ENCODE data around the gene RAB11FIP3.
"Not testable (repeated sequence)": the region's sequence is repeated elsewhere in the genome, so short reads cannot be mapped to it uniquely, and the experiment has no call there.

RAB11FIP3 gene

DNA sequence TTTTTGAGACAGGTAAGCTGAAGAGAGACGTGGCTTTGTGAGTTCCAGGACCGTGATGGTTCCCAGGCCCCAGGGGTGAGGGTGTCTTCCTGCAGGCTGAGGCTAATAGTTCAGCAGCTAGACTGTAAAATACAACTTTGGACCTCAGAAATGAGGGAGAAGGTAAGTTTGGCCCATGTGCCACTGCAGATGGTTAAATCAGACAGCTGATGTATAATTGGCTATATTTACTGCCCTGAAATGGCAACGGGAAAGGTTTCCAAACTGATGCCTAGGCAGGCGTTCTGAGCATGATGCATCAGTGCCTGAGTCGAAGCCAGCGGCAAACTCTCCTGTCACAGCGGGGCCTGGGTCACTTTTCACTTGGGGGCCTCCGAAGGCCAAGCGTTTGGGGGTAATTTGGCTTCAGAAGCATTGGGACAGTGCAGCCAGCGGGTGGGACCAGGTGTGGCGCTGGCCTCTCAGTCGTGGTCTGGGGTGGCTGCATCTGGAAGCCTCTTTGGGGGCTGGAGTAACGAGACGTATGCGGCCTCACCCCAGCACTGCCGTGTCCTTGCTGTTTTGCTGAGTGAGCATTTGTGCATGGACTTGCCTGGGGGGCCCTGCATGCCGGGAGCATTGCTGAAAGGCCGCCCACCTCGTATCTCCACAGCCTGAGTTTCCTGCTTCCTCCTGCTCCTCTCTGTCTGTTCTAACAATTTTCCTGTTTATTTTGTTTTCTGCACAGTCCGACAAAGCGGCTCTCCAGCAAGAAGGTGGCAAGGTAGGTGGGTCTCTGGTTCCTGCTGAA is 70.8 kb downstream of the RAB11FIP3 start:
- no peak for DNase-seq

DNA sequence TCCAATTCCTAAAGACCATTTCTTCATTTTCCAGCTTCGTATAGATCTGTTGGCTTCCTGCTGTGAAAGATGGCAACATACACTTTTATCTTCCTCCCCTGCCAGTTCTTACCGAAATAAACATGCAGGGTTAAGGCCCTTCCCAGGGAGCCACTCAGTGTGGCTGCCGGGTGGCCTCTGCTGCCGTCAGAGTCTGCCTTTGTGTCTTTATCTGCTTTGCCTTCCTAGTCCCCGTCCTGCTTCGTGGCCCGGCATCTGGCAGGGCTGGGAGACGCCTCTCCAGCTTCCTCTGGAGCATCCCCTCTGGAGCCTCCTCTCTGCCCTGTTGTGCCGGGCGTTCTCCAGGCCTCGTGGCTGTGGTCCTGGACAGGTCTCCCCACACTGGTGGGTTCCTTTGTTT is 71.8 kb downstream of the RAB11FIP3 start:
- DNase-seq = no peak

DNA sequence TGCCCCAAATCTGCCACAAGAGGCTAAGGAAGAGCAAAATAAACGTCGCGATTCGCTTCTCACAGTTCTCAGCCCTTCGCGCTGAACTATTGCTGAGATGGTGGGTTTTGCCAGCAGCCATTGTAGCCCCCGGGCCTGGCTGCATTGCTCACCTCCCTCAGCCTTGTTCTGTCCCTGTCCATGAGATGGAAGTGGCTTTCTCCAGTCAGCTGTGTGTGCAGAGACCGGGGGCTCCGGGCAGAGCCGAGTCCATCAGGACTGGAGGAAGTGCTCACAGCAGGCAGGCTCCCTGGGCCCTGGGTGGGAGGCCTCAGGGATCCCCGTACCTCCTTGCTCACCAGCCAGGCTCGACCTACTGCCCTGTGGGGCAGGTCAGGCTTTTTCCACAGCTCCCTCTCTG is 74.5 kb downstream of the RAB11FIP3 start:
- DNase-seq = no peak

DNA sequence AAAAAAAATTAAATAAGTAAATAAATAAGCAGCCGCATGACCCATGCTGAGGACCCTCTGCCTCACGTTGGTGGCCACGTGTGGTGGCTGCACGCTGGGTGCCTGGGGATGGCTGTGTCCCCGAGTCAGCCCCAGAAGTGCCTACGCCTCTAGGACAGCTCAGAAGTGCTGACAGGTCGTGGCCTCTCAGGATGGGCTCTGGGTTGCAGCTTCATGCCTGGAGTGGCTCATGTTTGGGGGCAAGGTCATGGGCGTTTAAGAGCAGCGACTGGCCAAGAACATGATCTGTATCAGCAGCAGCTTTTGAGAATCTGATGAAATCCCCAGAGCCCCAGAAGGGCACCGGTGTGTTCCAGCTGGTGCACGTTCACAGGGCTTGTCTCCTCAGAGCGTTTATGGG is 75.3 kb downstream of the RAB11FIP3 start:
- no peak for DNase-seq

DNA sequence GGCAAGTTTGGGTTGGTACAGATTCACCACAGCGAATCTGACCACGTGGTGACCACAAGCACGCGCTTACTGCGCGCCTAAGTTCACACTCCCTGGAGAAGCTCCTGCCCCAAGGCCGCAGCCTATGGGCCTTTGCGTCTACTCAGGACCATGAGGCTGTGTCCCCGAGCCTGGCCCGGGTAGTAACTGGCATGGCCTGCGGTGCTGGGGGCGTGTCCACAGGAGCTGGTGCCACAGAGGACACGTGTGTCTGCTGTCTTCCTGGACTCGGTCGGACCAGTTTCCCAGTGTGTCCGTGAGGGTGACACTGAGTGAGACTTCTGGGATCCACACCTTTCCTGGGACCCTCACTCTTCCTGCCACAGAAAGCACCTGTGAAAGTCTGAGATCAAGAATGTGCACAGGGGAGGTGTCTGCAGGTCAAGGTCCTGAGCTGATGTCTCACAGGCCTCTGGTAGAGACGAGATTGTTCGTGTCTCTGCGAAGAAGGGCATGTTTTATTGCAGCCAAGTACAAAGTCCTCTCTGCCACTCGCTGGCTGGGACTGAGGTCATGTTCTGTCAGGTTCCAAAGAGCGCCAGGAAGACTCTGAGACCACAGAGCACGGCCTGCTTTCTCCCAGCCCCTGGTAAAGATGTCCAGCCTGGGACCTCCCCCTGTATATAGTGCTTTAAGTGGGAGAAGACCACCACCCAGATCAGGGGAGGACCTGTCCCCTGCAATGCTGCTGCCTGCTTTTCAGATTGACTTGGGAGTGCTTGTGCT is 76.9 kb downstream of the RAB11FIP3 start:
- no peak for DNase-seq

DNA sequence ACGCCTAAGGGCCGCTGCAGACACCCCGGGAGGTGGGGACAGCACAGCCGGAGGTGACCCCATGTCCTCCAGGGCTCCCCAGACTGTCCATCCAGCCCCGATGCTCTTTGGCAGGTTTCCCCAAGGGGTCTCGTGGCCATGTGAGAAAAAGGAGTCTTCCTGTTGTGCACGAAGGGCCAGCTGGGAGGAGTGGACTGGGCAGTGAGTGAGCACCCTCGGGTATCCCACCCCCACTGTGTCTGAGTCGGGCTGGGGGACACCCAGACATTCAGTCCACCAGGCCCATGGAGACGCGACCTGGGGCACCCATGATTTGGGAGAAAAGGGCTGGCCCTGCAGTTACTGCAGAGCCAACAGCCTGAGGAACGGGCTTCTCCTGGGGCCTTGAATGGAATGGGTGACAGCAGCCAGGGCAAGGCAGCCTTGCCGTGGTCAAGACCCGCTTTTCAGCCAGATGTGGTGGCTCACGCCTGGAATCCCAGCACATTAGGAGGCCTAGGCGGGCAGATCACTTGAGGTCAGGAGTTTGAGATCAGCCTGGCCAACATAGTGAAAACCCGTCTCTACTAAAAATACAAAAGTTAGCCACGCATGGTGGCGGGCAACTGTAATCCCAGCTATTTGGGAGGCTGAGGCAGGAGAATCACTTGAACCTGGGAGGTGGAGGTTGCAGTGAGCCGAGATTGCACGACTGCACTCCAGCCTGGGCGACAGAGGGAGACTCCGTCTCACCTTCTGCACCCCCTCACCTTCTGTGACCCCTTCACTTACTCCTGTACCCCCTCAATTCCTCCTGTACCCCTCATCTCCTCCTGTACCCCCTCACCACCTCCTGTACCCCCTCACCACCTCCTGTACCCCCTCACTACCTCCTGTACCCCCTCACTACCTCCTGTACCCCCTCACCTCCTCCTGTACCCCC is 78.0 kb downstream of the RAB11FIP3 start:
- no peak for DNase-seq

DNA sequence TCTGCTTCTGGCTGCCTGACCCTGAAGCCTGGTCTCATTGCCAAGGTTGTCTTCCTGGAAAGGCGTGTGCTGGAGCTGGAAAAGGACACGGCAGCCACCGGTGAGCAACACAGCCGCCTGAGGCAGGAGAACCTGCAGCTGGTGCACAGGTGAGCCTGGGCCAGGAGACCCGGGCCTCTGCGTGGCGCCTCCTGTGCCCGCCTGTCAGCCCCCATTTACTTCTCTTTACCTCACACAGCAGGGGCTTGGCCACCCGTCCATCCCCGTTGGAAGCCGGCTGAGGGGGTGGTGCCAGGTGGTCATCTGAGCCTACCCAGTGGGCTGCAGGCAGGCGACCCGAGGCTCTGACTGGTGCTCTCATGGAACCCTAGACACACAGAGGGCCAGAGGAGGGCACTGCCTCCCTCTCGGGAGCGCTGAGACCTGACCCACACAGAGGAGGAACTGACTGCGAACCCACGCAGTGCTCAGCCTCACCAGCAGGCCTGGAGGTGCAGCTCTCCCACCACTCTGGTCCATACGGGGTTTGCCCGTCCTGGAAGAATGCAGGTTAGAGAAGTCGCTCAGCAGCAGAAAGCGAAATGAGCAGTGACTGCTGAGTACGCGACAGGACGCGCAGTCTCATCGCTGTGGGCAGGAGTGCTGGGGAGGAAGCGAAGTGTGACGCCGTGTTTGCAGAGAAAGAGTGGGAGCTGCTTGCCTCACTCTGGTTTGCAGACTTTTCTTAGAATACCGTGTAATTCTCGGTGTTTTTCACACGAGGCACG is 80.2 kb downstream of the RAB11FIP3 start:
- DNase-seq = no peak

DNA sequence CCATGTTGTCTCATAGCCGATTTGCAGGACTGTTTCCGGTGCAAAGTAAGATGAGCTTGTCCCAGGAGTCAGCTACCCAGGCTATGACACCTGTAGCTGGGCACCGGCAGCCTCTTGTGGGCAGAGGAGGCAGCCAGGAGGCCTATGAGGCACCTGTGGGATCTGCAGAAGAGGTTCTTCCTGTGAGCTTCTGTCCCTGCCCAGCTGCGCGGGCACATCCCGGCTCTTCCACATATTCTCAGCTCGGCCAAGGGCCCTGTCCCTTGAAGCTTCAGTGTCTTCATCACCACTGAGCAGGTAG is 80.7 kb downstream of the RAB11FIP3 start:
- no peak for DNase-seq

DNA sequence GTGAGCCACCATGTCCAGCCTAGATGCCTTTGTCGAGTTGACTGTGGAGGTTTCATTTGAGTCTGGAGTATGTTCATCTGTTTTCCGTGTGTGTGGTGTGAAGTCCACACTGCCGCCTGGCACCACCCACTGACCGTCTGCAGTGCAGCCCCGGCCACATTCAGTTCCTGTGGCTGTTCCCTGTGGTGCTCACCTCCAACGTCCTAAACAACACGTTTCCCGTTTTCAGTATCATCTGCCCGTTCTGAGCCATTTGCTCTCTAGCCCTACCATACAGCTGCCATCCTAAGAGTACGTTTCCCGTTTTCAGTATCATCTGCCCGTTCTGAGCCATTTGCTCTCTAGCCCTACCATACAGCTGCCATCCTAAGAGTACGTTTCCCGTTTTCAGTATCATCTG is 82.1 kb downstream of the RAB11FIP3 start:
- not testable (repeated sequence) for DNase-seq

DNA sequence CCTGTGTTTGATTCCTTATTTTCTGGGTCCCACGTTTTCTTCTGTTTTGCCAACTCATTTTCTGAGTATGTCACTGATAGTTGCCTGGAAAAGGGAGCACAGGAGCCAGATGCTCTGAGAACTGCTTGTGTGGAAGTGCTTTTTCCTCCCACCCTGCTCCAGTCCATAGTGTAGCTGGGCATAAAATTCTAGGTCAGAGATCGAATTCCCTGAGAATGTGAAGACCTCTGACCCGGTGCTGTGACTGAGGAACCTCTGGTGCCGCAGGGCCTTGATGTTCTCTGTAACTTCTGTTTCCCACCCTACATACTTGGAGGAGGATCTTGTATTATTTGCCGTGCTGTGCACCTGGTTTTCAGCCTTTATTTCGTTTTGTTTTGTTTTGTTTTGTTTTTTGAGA is 82.5 kb downstream of the RAB11FIP3 start:
- DNase-seq = no peak

DNA sequence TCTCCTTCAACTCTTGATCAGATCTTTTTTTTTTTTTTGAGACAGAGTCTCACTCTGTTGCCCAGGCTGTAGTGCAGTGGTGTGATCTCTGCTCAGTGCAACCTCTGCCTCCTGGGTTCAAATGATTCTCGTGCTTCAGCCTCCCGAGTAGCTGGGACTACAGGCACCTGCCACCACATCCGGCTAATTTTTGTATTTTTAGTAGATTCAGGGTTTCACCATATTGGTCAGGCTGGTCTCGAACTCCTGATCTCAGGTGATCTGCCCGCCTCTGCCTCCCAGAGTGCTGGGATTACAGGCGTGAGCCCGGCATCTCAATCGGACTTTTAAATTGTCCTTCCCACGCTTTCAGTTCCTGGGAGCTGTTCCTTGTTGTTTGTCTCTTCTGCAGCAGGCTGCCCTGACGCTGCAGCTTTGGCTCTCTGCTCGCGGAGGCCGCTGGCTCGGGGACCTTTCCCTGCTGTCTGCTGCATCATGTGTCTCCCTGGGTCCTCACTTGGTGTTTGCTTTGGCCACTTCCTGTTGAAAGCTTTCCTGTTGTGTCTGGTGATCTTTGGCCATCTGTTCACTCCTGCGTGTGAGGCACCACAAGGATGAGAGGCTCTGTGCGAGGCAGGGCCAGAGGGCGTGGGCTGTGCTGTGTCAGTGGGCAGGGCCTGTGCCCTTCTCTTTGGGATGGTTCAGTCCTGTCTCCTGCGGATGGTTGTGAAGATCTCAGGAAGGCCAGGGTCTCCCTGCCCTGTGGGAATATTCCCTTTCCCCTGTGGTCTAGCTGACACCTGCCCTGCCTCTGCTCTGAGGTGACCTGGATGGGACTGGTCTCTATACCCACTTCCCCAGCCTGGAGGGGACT is 83.7 kb downstream of the RAB11FIP3 start:
- no peak for DNase-seq

DNA sequence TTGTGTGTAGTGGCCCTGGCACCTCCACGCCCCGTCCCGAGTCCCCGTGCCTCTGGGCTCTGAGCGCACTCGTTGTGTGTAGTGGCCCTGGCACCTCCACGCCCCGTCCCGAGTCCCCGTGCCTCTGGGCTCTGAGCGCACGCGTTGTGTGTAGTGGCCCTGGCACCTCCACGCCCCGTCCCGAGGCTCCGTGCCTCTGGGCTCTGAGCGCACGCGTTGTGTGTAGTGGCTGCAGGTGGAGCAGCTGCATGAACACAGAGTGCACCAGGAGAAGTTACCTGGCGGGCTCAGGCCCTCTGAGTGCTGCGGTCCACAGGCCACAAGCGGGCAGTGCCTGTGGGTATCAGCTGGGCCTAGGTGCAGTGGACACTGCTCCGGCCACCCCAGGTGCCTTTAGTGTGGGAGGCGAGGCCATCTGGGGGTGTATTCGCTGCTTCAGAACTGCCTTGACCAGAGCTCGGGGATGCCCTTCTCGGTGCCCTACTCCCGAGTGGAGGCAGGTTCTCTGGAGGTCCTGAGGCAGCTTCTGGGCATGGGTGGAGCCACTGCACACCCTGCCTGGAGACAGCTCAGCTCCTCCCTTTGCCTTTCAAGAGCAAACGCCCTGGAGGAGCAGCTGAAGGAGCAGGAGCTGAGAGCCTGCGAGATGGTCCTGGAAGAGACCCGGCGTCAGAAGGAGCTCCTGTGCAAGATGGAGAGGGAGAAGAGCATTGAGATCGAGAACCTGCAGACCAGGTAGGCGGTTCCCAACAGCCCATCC is 84.8 kb downstream of the RAB11FIP3 start:
- no peak for DNase-seq

DNA sequence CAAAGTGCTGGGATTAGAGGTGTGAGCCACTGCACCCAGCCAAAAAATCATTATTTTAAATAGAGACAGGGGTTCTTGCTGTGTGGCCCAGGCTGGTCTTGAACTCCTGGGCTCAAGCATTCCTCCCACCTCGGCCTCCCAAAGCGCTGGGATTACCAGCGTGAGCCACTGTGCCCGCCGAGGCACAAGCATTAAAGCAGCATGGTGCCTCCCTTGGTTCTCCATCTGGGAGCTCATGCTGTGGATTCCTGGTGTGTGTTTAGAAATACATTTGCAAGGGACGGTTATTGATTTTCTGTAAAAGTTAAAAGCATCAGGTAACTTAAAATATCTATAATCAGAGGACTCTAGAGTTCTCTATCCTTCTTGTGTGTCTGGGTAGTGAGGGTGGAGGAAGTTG is 87.4 kb downstream of the RAB11FIP3 start:
- DNase-seq = no peak

DNA sequence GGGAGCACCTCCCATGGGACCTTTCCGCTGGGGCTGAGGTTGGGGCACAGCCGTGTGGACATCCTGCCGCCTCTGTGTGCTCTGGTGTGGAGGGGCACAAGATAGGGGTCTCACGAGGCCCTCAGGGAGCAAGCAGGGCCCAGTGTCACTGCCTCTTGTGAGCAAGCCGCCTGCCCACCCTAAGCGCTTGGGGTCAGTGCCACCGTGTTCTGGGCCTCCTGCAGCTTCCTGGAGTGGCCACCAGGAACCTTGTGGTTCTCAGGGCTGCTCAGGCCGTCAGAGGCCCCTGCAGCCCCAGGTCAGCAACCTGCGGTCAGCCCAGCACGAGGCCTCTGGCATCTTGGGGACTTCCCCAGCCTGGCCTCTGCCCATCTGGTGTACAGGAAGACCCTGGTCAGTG is 88.5 kb downstream of the RAB11FIP3 start:
- DNase-seq = no peak

DNA sequence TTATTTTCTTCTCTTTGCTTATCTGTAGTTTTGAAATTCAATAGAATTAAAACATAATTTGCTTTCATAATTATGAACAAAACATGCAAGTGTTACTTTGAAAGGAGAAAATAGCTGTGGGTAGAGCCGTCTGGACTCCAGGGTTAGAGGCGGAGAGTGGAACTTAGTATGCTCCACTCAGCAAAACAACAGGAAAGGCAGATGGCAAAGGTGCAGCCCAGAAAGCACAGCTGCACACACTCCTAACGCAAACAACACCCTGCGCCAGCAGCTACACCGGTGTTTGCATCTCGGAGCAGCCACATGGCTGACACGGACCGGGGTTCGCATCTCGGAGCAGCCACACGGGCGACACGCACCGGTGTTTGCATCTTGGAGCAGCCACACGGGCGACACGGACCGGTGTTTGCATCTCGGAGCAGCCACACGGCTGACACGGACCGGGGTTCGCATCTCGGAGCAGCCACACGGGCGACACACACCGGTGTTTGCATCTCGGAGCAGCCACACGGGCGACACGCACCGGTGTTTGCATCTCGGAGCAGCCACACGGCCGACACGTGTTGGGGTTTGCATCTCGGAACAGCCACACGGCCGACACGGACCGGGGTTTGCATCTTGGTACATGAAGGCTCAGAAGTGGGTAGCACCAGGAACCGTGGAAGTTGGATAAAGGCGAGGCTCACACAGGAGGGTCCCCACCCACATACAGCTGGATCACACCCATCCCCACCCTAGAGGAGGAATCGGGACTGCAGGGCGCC is 89.9 kb downstream of the RAB11FIP3 start:
- DNase-seq = no peak

DNA sequence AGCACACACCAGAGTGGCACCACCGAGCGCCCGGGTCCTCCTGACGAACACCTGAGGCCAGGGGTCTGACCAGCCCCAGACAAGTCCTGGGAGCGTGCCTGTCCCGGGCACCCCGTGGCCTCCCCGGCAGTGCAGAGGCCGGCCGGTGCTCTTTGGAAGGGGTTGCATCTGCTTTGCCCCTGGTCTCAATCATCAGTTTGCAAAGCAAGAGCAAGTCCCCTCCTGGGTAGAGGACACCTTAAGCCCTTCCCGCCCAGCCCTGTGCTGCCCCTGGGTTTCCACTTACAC is 90.4 kb downstream of the RAB11FIP3 start:
- no peak for DNase-seq

DNA sequence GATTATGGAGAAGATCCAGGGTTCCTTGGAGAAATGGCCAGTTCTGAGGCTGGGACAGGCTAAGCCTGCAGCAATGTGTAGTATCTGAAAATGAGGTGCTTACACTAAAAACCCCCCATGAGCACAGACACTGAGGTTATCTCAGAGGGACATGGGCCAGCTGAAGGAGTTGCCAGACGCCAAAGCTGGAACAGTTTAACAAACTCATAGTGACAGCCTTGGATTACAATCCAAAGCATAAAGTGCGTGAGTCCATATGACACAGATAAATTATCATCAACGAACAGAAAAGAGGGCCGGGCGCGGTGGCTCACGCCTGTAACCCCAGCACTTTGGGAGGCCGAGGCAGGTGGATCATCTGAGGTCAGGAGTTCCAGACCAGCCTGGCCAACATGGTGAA is 90.9 kb downstream of the RAB11FIP3 start:
- no peak for DNase-seq

DNA sequence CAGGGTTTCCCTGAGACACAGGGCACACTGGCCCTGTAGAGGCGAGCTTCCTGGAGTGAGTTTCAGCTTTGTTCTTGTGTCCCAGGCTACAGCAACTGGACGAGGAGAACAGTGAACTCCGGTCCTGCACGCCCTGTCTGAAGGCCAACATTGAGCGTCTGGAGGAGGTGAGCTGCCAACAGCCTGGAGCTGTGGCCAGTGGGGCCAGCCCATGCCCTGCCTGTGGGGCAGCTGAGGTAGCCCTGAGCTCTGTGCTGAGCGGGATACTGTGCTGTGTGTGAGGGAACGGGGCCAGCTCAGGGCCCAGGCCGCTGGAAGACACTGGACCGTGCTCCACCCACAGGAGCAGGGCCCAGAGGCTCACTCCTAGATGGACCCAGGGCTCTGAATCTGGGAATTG is 93.4 kb downstream of the RAB11FIP3 start:
- DNase-seq = no peak

DNA sequence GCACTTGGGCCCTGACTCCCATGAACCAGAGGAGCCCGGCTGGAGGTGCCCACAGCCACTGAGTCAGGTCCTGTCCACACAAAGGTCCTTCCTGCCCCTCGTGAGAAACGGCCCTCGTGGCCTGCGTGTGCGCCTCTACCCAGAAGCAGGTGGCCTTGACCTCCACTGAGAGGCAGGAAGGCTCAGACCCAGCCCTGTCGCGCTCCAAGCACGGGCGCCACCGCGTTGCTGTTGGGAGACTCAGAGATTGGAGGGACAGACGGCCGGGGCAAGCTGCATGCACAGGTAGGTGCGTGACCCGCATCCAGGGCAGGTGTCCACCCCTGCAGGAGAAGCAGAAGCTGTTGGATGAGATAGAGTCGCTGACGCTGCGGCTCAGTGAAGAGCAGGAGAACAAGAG is 94.0 kb downstream of the RAB11FIP3 start:
- no peak for DNase-seq
